Smooth muscle cell (in vitro differentiated cells): ENCODE measurements around the gene CHST11. TPM values are rescaled to one million over a fixed set of nuclear protein-coding genes. Genes with fewer than 3 reads are reported as not detected.

ENCODE experiments used
- DNase-seq: peaks from one replicate; lab custom pipeline; 2025; ENCODE audit not compliant: unreplicated experiment; lab: John Stamatoyannopoulos, UW
- H2AFZ ChIP-seq: fragments of 200-600 bp; sonication (generic); 2 replicates; pipeline ENCODE4 v1.6.0; 2016; ENCODE audit warnings: antibody characterized with exemption, low read depth, mild to moderate bottlenecking
- H3F3A ChIP-seq: fragments of 200-600 bp; sonication (generic); 2 replicates; pipeline ENCODE4 v1.6.0; 2017; ENCODE audit warnings: antibody characterized with exemption, low read depth
- H3K27ac ChIP-seq: fragments of 200-600 bp; sonication (generic); 2 replicates; pipeline ENCODE4 v1.5.1; 2016; ENCODE audit warnings: low read depth, mild to moderate bottlenecking
- H3K27me3 ChIP-seq: fragments of 200-600 bp; sonication (generic); 2 replicates; pipeline ENCODE4 v1.6.1; 2016; ENCODE audit warnings: low read depth, mild to moderate bottlenecking
- H3K36me3 ChIP-seq: fragments of 200-600 bp; sonication (generic); 2 replicates; pipeline ENCODE4 v1.5.1; 2016; ENCODE audit warnings: low read depth
- H3K4me1 ChIP-seq: fragments of 200-600 bp; sonication (generic); 2 replicates; pipeline ENCODE4 v1.5.1; 2016; ENCODE audit warnings: low read depth
- H3K4me2 ChIP-seq: fragments of 200-600 bp; sonication (generic); 2 replicates; pipeline ENCODE4 v1.6.0; 2016; ENCODE audit warnings: mild to moderate bottlenecking
- H3K4me3 ChIP-seq: fragments of 200-600 bp; sonication (generic); 2 replicates; pipeline ENCODE4 v1.5.1; 2016; ENCODE audit warnings: mild to moderate bottlenecking
- H3K79me2 ChIP-seq: fragments of 200-600 bp; sonication (generic); 2 replicates; pipeline ENCODE4 v1.6.0; 2016; ENCODE audit warnings: low read depth, mild to moderate bottlenecking
- H3K9ac ChIP-seq: fragments of 200-600 bp; sonication (generic); 2 replicates; pipeline ENCODE4 v1.6.0; 2016; ENCODE audit warnings: low read depth
- H3K9me3 ChIP-seq: fragments of 200-600 bp; sonication (generic); replicated peaks from 2 replicates; pipeline ENCODE4 v1.5.1; 2016; ENCODE audit warnings: low read depth
- H4K20me1 ChIP-seq: fragments of 200-600 bp; sonication (generic); 2 replicates; pipeline ENCODE4 v1.6.0; 2016; ENCODE audit warnings: low read depth
- WGBS: methylation state at CpG from one replicate; pipeline ENCODE4 v1.1.7; 2016; ENCODE audit warnings: low lambda C conversion rate; 5-methylcytosine and 5-hydroxymethylcytosine counted together
- polyA plus RNA-seq: library from polyadenylated mRNA; unstranded; fragments of >200 nt; fragmentation: Nextera tagmentation; extraction: Ambion mirVana; gene quantifications from 2 replicates; pipeline ENCODE4 v1.2.1, GENCODE V29; 2016
- total RNA-seq: library from RNA; depleted of rRNA; stranded (reverse); fragments of >200 nt; gene quantifications from 2 replicates; pipeline ENCODE4 v1.2.3, GENCODE V29; 2014
- TF ChIP-seq, protein P1 (sequence below): fragments of 200-600 bp; sonication (generic); IDR thresholded peaks from 2 replicates; pipeline ENCODE4 v1.5.1; 2017; ENCODE audit warnings: borderline replicate concordance, mild to moderate bottlenecking, antibody characterized with exemption; ENCODE audit not compliant: insufficient read depth, poor library complexity, severe bottlenecking

Gene CHST11
- total and polyA plus RNA-seq, 2 experiments from 2014 or later = 6.9 to 10.2 TPM

DNA sequence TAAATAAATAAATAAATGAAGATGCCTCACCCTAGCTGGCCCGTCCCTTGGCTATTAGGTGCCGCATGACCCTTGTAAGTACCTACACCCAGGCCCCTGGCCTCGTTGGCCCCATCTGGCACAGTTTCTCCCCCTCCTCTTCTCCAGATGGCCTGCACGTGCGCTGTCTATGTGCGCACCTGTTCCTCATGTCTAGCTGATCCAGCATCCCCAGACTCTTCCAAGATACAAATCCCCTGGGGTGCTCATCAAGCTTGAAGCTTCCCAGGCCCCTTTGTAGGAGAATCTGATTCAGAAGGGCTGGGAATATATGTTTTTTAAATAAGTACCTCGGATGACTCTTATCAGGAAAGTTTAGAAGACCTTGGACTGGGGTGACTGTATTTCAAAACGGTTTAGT, 133.3 kb downstream of the CHST11 start:
- Histone ChIP-seq H2AFZ (no peak overlapping the region), H4K20me1 (no peaks in the 10 kb centered on the region), H3K27me3 (no peaks in the 10 kb centered on the region), H3K9me3 (no peaks in the 10 kb centered on the region), H3K4me2 (no peak overlapping the region), H3K4me1 (peaks cover 3% of the 10 kb centered on the region), H3K27ac (peak overlapping the region; percentile 28), H3K9ac (no peak overlapping the region), H3F3A (no peaks in the 10 kb centered on the region), H3K36me3 (no peaks in the 10 kb centered on the region), H3K4me3 (no peak overlapping the region), H3K79me2 (peaks cover 13% of the 10 kb centered on the region)
- DNase-seq = no peak
- TF ChIP-seq, protein P1, sequence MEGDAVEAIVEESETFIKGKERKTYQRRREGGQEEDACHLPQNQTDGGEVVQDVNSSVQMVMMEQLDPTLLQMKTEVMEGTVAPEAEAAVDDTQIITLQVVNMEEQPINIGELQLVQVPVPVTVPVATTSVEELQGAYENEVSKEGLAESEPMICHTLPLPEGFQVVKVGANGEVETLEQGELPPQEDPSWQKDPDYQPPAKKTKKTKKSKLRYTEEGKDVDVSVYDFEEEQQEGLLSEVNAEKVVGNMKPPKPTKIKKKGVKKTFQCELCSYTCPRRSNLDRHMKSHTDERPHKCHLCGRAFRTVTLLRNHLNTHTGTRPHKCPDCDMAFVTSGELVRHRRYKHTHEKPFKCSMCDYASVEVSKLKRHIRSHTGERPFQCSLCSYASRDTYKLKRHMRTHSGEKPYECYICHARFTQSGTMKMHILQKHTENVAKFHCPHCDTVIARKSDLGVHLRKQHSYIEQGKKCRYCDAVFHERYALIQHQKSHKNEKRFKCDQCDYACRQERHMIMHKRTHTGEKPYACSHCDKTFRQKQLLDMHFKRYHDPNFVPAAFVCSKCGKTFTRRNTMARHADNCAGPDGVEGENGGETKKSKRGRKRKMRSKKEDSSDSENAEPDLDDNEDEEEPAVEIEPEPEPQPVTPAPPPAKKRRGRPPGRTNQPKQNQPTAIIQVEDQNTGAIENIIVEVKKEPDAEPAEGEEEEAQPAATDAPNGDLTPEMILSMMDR = no peak
- WGBS = 91% methylated on average over 8 of the region's 8 CpGs

DNA sequence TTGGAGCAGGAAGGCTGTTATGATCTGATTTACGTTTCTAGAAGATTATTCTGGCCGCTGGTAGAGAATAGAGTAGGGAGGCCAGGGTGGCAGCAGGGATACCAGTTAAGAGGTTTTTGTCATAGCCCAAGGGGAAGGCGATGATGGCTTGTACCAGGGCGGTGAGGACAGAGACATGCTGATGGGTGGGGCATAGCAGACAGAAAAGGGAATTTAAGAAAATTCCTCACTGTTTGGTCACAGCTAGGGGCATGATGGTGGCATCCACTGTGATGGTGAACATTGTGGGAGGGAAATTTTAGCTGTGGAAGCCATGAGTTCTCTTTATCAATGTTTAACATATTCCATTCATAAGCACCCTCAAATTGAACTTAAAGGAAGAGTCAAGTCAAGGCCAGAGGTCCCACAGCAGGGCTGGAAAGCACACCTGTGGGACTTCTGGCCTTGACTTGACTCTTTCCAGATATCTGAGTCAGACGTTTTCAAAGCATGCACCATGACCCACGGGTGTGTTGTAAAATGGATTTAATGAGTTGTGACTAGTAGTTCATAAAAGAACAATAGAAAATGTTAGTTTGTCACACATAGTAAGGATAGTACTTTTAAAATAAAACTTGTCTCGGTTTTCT, 134.6 kb downstream of the CHST11 start:
- Histone ChIP-seq H3K4me2 (no peak overlapping the region), H3K79me2 (peaks cover 13% of the 10 kb centered on the region), H3K9me3 (no peaks in the 10 kb centered on the region), H2AFZ (no peak overlapping the region), H3K9ac (no peak overlapping the region), H4K20me1 (no peaks in the 10 kb centered on the region), H3K36me3 (no peaks in the 10 kb centered on the region), H3K4me3 (no peak overlapping the region), H3K27ac (no peak overlapping the region), H3F3A (peaks cover 9% of the 10 kb centered on the region), H3K4me1 (peaks cover 3% of the 10 kb centered on the region), H3K27me3 (no peaks in the 10 kb centered on the region)
- no peak for DNase-seq
- TF ChIP-seq, protein P1 = no peak
- 59% methylated on average over 7 of the region's 7 CpGs for WGBS

GRCh38 chr12:104593482-104593881, 136.7 kb downstream of the CHST11 start:
- WGBS = 88% methylated on average over 5 of the region's 5 CpGs
- Histone ChIP-seq H3K27ac (no peak overlapping the region), H2AFZ (no peak overlapping the region), H3K9ac (no peak overlapping the region), H3K79me2 (peaks cover 9% of the 10 kb centered on the region), H3K36me3 (no peaks in the 10 kb centered on the region), H3K9me3 (no peaks in the 10 kb centered on the region), H3K4me2 (no peak overlapping the region), H4K20me1 (no peaks in the 10 kb centered on the region), H3K4me1 (peaks cover 11% of the 10 kb centered on the region), H3F3A (peaks cover 14% of the 10 kb centered on the region), H3K27me3 (no peaks in the 10 kb centered on the region), H3K4me3 (no peak overlapping the region)
- TF ChIP-seq, protein P1 = no peak
- DNase-seq = no peak
